A549 (cell line): ENCODE results near the gene JAZF1. TPM values are rescaled to one million over a fixed set of nuclear protein-coding genes. Genes with fewer than 3 reads are reported as not detected.

Experiments used
- ATAC-seq, 2 experiments: fragments of 200-7000 bp in 1 of 2; fragments of >200 bp in 1 of 2; cut with Nextera tagmentation in 1 of 2; cut with Tn5 transposase in 1 of 2; 3 replicates each; pipeline versions ENCODE4 v1.8.0 to v1.9.1; 2018 to 2020; ENCODE audit warnings: mild to moderate bottlenecking in 1 of 2, moderate library complexity in 1 of 2
- CTCF ChIA-PET: fragments of 300-600 bp; sonication (Branson Sonifier 250); formaldehyde crosslinking; extraction: SDS; loops from one replicate; lab custom pipeline; 2021; ENCODE audit warnings: antibody characterized with exemption, inconsistent platforms; lab: Yijun Ruan, JAX
- POLR2A ChIA-PET: fragments of 350-600 bp; formaldehyde crosslinking; extraction: SDS; loops from one replicate; lab custom pipeline; 2021; ENCODE audit warnings: antibody characterized with exemption, inconsistent platforms; lab: Yijun Ruan, JAX
- DNase-seq, 2 experiments: peaks; one replicate each; pipeline versions ENCODE4 v3.0.0 to v3.0.0-alpha.2; 2011 to 2016; ENCODE audit warnings: low read depth in 1 of 2, low spot score in 1 of 2
- FAIRE-seq: peaks from 2 replicates; lab custom pipeline; 2011; peaks lifted over from hg19 to GRCh38; lab: Jason Lieb, UNC
- H3K27ac ChIP-seq, 2 experiments: fragments of >200 bp; sonication (Bioruptor Twin); formaldehyde crosslinking; 3 replicates each; pipeline ENCODE4 v1.5.1; 2016 to 2017
- H3K4me1 ChIP-seq: fragments of >200 bp; sonication (Bioruptor Twin); formaldehyde crosslinking; 3 replicates; pipeline ENCODE4 v1.6.1; 2016
- H3K4me2 ChIP-seq: fragments of >200 bp; sonication (Bioruptor Twin); formaldehyde crosslinking; 3 replicates; pipeline ENCODE4 v1.6.1; 2016
- H3K4me3 ChIP-seq: fragments of >200 bp; sonication (Bioruptor Twin); formaldehyde crosslinking; 3 replicates; pipeline ENCODE4 v1.5.1; 2016
- H3K9me3 ChIP-seq: fragments of >200 bp; sonication (Bioruptor Twin); formaldehyde crosslinking; 3 replicates; pipeline ENCODE4 v1.6.1; 2016
- CBX8 ChIP-seq: fragments of 200-600 bp; sonication (generic); IDR thresholded peaks from 2 replicates; pipeline ENCODE4 v1.6.1; 2016
- CEBPB ChIP-seq, 2 experiments: fragments of >200 bp in 1 of 2; sonication (Bioruptor Twin) in 1 of 2; formaldehyde crosslinking in 1 of 2; IDR thresholded peaks; 2 replicates each; pipeline ENCODE4 v1.6.1; 2012 to 2016
- CHD2 ChIP-seq: fragments of 150-350 bp; IDR thresholded peaks from 2 replicates; pipeline ENCODE4 v1.6.1; 2014; ENCODE audit warnings: low read length; ENCODE audit not compliant: partially characterized antibody
- EHMT2 ChIP-seq: fragments of 200-600 bp; sonication (generic); IDR thresholded peaks from 2 replicates; pipeline ENCODE4 v1.6.1; 2016; ENCODE audit warnings: antibody characterized with exemption, low read depth, mild to moderate bottlenecking, moderate library complexity
- EP300 ChIP-seq, 2 experiments: fragments of >200 bp; sonication (Bioruptor Twin); formaldehyde crosslinking; IDR thresholded peaks; 2 replicates in 1 of 2; 3 replicates in 1 of 2; pipeline ENCODE4 v1.6.1; 2016 to 2017
- ESRRA ChIP-seq: fragments of 150-350 bp; IDR thresholded peaks from 2 replicates; pipeline ENCODE4 v1.6.1; 2014; ENCODE audit warnings: mild to moderate bottlenecking, low read length, borderline replicate concordance
- FOSL2 ChIP-seq, 2 experiments: fragments of 450-650 bp in 1 of 2; fragments of >200 bp in 1 of 2; sonication (Bioruptor Twin) in 1 of 2; formaldehyde crosslinking; IDR thresholded peaks; 2 replicates each; pipeline versions ENCODE4 v1.5.0 to v1.6.1; 2016 to 2020; ENCODE audit warnings: mild to moderate bottlenecking in 1 of 2, moderate library complexity in 1 of 2
- GATA3 ChIP-seq: IDR thresholded peaks from 2 replicates; pipeline ENCODE4 v1.6.1; 2012; ENCODE audit warnings: borderline replicate concordance
- JUNB ChIP-seq: fragments of >200 bp; sonication (Bioruptor Twin); formaldehyde crosslinking; IDR thresholded peaks from 2 replicates; pipeline ENCODE4 v1.6.1; 2016
- KDM1A ChIP-seq: fragments of 200-600 bp; sonication (generic); IDR thresholded peaks from 2 replicates; pipeline ENCODE4 v1.6.1; 2016; ENCODE audit warnings: low read depth, mild to moderate bottlenecking
- MYC ChIP-seq: IDR thresholded peaks from 2 replicates; pipeline ENCODE4 v1.6.1; 2012; ENCODE audit warnings: mild to moderate bottlenecking, inconsistent platforms, low read length, improper control_type of control experiment, borderline replicate concordance
- POLR2AphosphoS2 ChIP-seq: conservative IDR thresholded peaks from 2 replicates; pipeline ENCODE4 v1.6.1; 2012; ENCODE audit warnings: low read length, improper control_type of control experiment, inconsistent platforms
- REST ChIP-seq: fragments of 200-600 bp; sonication (generic); IDR thresholded peaks from 2 replicates; pipeline ENCODE4 v1.6.1; 2016; ENCODE audit warnings: antibody characterized with exemption, mild to moderate bottlenecking, moderate library complexity
- RFX5 ChIP-seq: fragments of 450-650 bp; IDR thresholded peaks from 2 replicates; pipeline ENCODE4 v1.7.1; 2014; ENCODE audit warnings: antibody characterized with exemption, mild to moderate bottlenecking, moderate library complexity
- SMC3 ChIP-seq: fragments of >200 bp; sonication (Bioruptor Twin); formaldehyde crosslinking; IDR thresholded peaks from 3 replicates; pipeline ENCODE4 v1.6.1; 2018; ENCODE audit warnings: inconsistent platforms
- SREBF2 ChIP-seq: fragments of 450-650 bp; IDR thresholded peaks from 2 replicates; pipeline ENCODE4 v1.6.1; 2014; ENCODE audit warnings: mild to moderate bottlenecking, moderate library complexity
- USF2 ChIP-seq: fragments of 450-650 bp; IDR thresholded peaks from 2 replicates; pipeline ENCODE4 v1.6.1; 2014; ENCODE audit warnings: antibody characterized with exemption
- WGBS: methylation state at CpG from one replicate; pipeline ENCODE4 v1.1.6; 2017; ENCODE audit errors: missing lambda C conversion rate; 5-methylcytosine and 5-hydroxymethylcytosine counted together
- polyA plus RNA-seq, 4 experiments: library from polyadenylated mRNA; depleted of rRNA in 3 of 4; stranded (reverse); fragments of >200 nt; fragmentation: RNase III in 1 of 4; extraction: RNeasy Plus Mini Kit Qiagen cat#74134 plus additional on column Dnase treatment in 1 of 4; gene quantifications; 2 replicates in 3 of 4; 3 replicates in 1 of 4; pipeline ENCODE4 v1.2.3, GENCODE V29; 2011 to 2017

Gene JAZF1
- polyA plus RNA-seq, 2 of the 4 experiments (the other 2 are of a cell fraction) = 1.9 to 2.8 TPM

- TF ChIP-seq REST (no peak), CBX8 (no peak), RFX5 (no peak), EP300 (IDR thresholded peaks at IDR 0.05) (no peak), ESRRA (no peak), CEBPB (IDR thresholded peaks at IDR 0.05) (no peak), CHD2 (no peak), GATA3 (no peak)
- TF ChIP-seq, all 56 proteins: peak for 0
Observed at GRCh38 chr7:28125431-28126409, 54.9 kb downstream of the JAZF1 start (continued).

GRCh38 chr7:28124413-28124812, 56.2 kb downstream of the JAZF1 start:
- CTCF ChIA-PET = interaction anchor here (0.6 kb wide), 1 partner anchor 1299 kb away, joined by 3 read pairs; no protein-coding TSS in a partner anchor
- Histone ChIP-seq H3K9me3 (no peaks in the 10 kb centered on the region), H3K27ac (no peak overlapping the region), H3K4me2 (no peak overlapping the region), H3K4me3 (no peak overlapping the region), H3K4me1 (no peaks in the 10 kb centered on the region)
- DNase-seq = no peak
- FAIRE-seq = no peak
- POLR2A ChIA-PET = no interaction called here
- no peak for ATAC-seq
- WGBS = 91% methylated on average over 2 of the region's 2 CpGs
- TF ChIP-seq SMC3 = no peak
- no peak for TF ChIP-seq FOSL2 (IDR thresholded peaks at IDR 0.05)
- TF ChIP-seq FOSL2 (CRISPR knock-in tag; IDR thresholded peaks at IDR 0.05) = no peak
- no peak for TF ChIP-seq USF2
- TF ChIP-seq MYC = no peak
- TF ChIP-seq EHMT2 = no peak
- no peak for TF ChIP-seq KDM1A
- TF ChIP-seq POLR2AphosphoS2 = no peak
- no peak for TF ChIP-seq CHD2
- TF ChIP-seq REST = no peak
- TF ChIP-seq JUNB = no peak
- TF ChIP-seq SREBF2 = no peak
